IMR-90 (cell line): Measurements from ENCODE around the gene TRIP6. TPM values are rescaled to one million over a fixed set of nuclear protein-coding genes. Genes with fewer than 3 reads are reported as not detected.

Experiments used
- ATAC-seq: fragments of 200-7000 bp; cut with Tn5 transposase; 2 replicates; pipeline ENCODE4 v1.9.1; 2020; ENCODE audit warnings: low read depth, mild to moderate bottlenecking, moderate library complexity
- BruUV-seq: library from RNA; stranded (reverse); fragments of 400-500 nt; replicated peaks from 2 replicates; lab custom pipeline; 2021; lab: Mats Ljungman, UMichigan
- CTCF ChIA-PET: fragments of 300-600 bp; formaldehyde crosslinking; extraction: SDS; loops from one replicate; lab custom pipeline; 2021; ENCODE audit warnings: antibody characterized with exemption; lab: Yijun Ruan, JAX
- POLR2A ChIA-PET: fragments of 300-600 bp; sonication (Branson Sonifier 250); formaldehyde crosslinking; loops from one replicate; lab custom pipeline; 2022; ENCODE audit warnings: antibody characterized with exemption; ENCODE audit not compliant: unreplicated experiment; lab: Charles Lee
- DNase-seq: peaks from one replicate; pipeline ENCODE4 v3.0.0; 2013
- H2AFZ ChIP-seq: replicated peaks from 2 replicates; pipeline ENCODE3; 2013; ENCODE audit warnings: low read length, mild to moderate bottlenecking; ENCODE audit not compliant: poor library complexity
- H2AK5ac ChIP-seq: 2 replicates; pipeline ENCODE4 v1.6.1; 2013; ENCODE audit warnings: low read depth, low read length, inconsistent platforms
- H2AK9ac ChIP-seq: replicated peaks from 2 replicates; pipeline ENCODE3; 2013; ENCODE audit warnings: mild to moderate bottlenecking, low read depth, low read length, moderate library complexity; ENCODE audit not compliant: poor library complexity
- H2BK120ac ChIP-seq: 2 replicates; pipeline ENCODE4 v1.6.1; 2013; ENCODE audit warnings: low read depth, low read length, inconsistent platforms
- H2BK15ac ChIP-seq: 3 replicates; pipeline ENCODE4 v1.6.1; 2013; ENCODE audit warnings: low read depth, low read length, inconsistent platforms
- H2BK20ac ChIP-seq: 2 replicates; pipeline ENCODE4 v1.6.1; 2013; ENCODE audit warnings: low read depth, mild to moderate bottlenecking, inconsistent platforms, low read length, moderate library complexity
- H2BK5ac ChIP-seq: 2 replicates; pipeline ENCODE4 v1.6.1; 2013; ENCODE audit warnings: mild to moderate bottlenecking, low read depth, low read length, inconsistent platforms; ENCODE audit not compliant: poor library complexity, severe bottlenecking
- H3K14ac ChIP-seq: replicated peaks from 2 replicates; pipeline ENCODE4 v1.6.1; 2013; ENCODE audit warnings: low read depth, low read length, inconsistent platforms
- H3K18ac ChIP-seq: 2 replicates; pipeline ENCODE4 v1.6.1; 2013; ENCODE audit warnings: low read depth, low read length, control low read depth
- H3K23ac ChIP-seq: 2 replicates; pipeline ENCODE4 v1.6.1; 2013; ENCODE audit warnings: low read depth, low read length, inconsistent platforms
- H3K27ac ChIP-seq: 2 replicates; pipeline ENCODE4 v1.5.1; 2013; ENCODE audit warnings: mild to moderate bottlenecking, control low read depth, low read length; ENCODE audit not compliant: insufficient read depth
- H3K27me3 ChIP-seq: 2 replicates; pipeline ENCODE4 v1.6.1; 2013; ENCODE audit warnings: low read length; ENCODE audit not compliant: control insufficient read depth, insufficient read depth
- H3K36me3 ChIP-seq: 2 replicates; pipeline ENCODE4 v1.6.1; 2013; ENCODE audit warnings: low read length, mixed read lengths; ENCODE audit not compliant: control insufficient read depth, insufficient read depth
- H3K4ac ChIP-seq: 2 replicates; pipeline ENCODE4 v1.6.1; 2013; ENCODE audit warnings: low read depth, low read length, inconsistent platforms
- H3K4me1 ChIP-seq: 2 replicates; pipeline ENCODE4 v1.6.1; 2013; ENCODE audit warnings: low read length, mixed read lengths; ENCODE audit not compliant: control insufficient read depth, insufficient read depth
- H3K4me2 ChIP-seq: 2 replicates; pipeline ENCODE4 v1.6.1; 2013; ENCODE audit warnings: low read depth, mild to moderate bottlenecking, control low read depth, low read length, moderate library complexity
- H3K4me3 ChIP-seq: 2 replicates; pipeline ENCODE4 v1.5.1; 2013; ENCODE audit warnings: low read depth, mild to moderate bottlenecking, control low read depth, low read length, moderate library complexity; ENCODE audit not compliant: insufficient read depth
- H3K56ac ChIP-seq: 2 replicates; pipeline ENCODE4 v1.6.1; 2013; ENCODE audit warnings: low read length, inconsistent platforms; ENCODE audit not compliant: insufficient read depth; ENCODE audit errors: extremely low read depth
- H3K79me1 ChIP-seq, 2 experiments: 2 replicates each; pipeline ENCODE4 v1.6.1; 2013; ENCODE audit warnings: low read length in 2 of 2, inconsistent platforms in 1 of 2, low read depth in 1 of 2
- H3K9ac ChIP-seq: 2 replicates; pipeline ENCODE4 v1.6.1; 2013; ENCODE audit warnings: low read depth, low read length, control low read depth
- H3K9me1 ChIP-seq: 2 replicates; pipeline ENCODE4 v1.6.1; 2013; ENCODE audit warnings: low read length, inconsistent platforms; ENCODE audit not compliant: insufficient read depth
- H3K9me3 ChIP-seq: 2 replicates; pipeline ENCODE4 v1.6.1; 2013; ENCODE audit warnings: low read length; ENCODE audit not compliant: control insufficient read depth, insufficient read depth
- H4K20me1 ChIP-seq: 2 replicates; pipeline ENCODE4 v1.6.1; 2013; ENCODE audit warnings: low read length, inconsistent platforms; ENCODE audit not compliant: insufficient read depth
- H4K5ac ChIP-seq: 2 replicates; pipeline ENCODE4 v1.6.1; 2013; ENCODE audit warnings: mild to moderate bottlenecking, low read depth, low read length, control low read depth
- H4K8ac ChIP-seq, 2 experiments: 2 replicates each; pipeline ENCODE4 v1.6.1; 2013; ENCODE audit warnings: low read depth in 2 of 2, low read length in 2 of 2, control low read depth in 1 of 2, inconsistent platforms in 1 of 2
- H4K91ac ChIP-seq: 2 replicates; pipeline ENCODE4 v1.6.1; 2013; ENCODE audit warnings: low read depth, low read length, inconsistent platforms; ENCODE audit not compliant: insufficient read depth
- BHLHE40 ChIP-seq: fragments of 150-350 bp; IDR thresholded peaks from 2 replicates; pipeline ENCODE4 v1.6.1; 2016; ENCODE audit warnings: mild to moderate bottlenecking, low read depth, low read length
- CEBPB ChIP-seq: IDR thresholded peaks from 2 replicates; pipeline ENCODE4 v1.6.1; 2012; ENCODE audit warnings: low read depth, low read length, improper control_type of control experiment
- CHD1 ChIP-seq: IDR thresholded peaks from 2 replicates; pipeline ENCODE4 v1.6.1; 2012; ENCODE audit warnings: low read depth, low read length, improper control_type of control experiment
- FOS ChIP-seq: fragments of 150-350 bp; IDR thresholded peaks from 2 replicates; pipeline ENCODE4 v1.6.1; 2016; ENCODE audit warnings: low read depth, low read length
- MAFK ChIP-seq: IDR thresholded peaks from 2 replicates; pipeline ENCODE4 v1.6.1; 2012; ENCODE audit warnings: low read depth, low read length, improper control_type of control experiment
- MAZ ChIP-seq: IDR thresholded peaks from 2 replicates; pipeline ENCODE4 v1.6.1; 2012; ENCODE audit warnings: low read depth, mild to moderate bottlenecking, low read length, improper control_type of control experiment, moderate library complexity, borderline replicate concordance
- MXI1 ChIP-seq: IDR thresholded peaks from 2 replicates; pipeline ENCODE4 v1.6.1; 2012; ENCODE audit warnings: low read depth, mild to moderate bottlenecking, low read length, moderate library complexity, borderline replicate concordance
- RCOR1 ChIP-seq: IDR thresholded peaks from 2 replicates; pipeline ENCODE4 v1.6.1; 2012; ENCODE audit warnings: mild to moderate bottlenecking, low read length, improper control_type of control experiment; ENCODE audit not compliant: insufficient replicate concordance
- SMC3 ChIP-seq: fragments of 150-350 bp; IDR thresholded peaks from 2 replicates; pipeline ENCODE4 v1.6.1; 2016; ENCODE audit warnings: low read depth, mild to moderate bottlenecking, antibody characterized with exemption, low read length, moderate library complexity
- WGBS, 2 experiments: methylation state at CpG; one replicate each; pipeline versions ENCODE4 v1.1.5 to v1.1.7; 2013; ENCODE audit warnings: missing lambda C conversion rate in 2 of 2; ENCODE audit not compliant: insufficient read length in 1 of 2; ENCODE audit errors: extremely low coverage in 2 of 2; 5-methylcytosine and 5-hydroxymethylcytosine counted together
- dilution Hi-C: fragments of 300-500 bp; cut with HindIII; formaldehyde crosslinking; loops from one replicate; pipeline ENCODE4 v1.14.3; 2018; ENCODE audit warnings: low sequenced_read_pairs; ENCODE audit not compliant: unreplicated experiment
- in situ Hi-C: fragments of 300-500 bp; cut with MboI; formaldehyde crosslinking; loops from 3 replicates; pipeline ENCODE4 v1.14.3; 2019; ENCODE audit warnings: low sequenced_read_pairs, inconsistent platforms, mixed read lengths
- intact Hi-C: fragments of 100-400 bp; cut with micrococcal nuclease; formaldehyde crosslinking; loops from 2 replicates; pipeline ENCODE4 v1.10.0; 2022
- polyA plus RNA-seq, 3 experiments: library from polyadenylated mRNA; depleted of rRNA; stranded (reverse); fragments of >200 nt; gene quantifications; 2 replicates each; pipeline ENCODE4 v1.2.3, GENCODE V29; 2012; ENCODE audit warnings: low replicate concordance in 1 of 3
- total RNA-seq: library from RNA; depleted of rRNA; stranded (reverse); fragments of >200 nt; gene quantifications from 2 replicates; pipeline ENCODE4 v1.2.3, GENCODE V29; 2012
- TF ChIP-seq, protein P1 (sequence below): conservative IDR thresholded peaks from 2 replicates; pipeline ENCODE4 v1.5.1; 2012; ENCODE audit warnings: mild to moderate bottlenecking, low read depth, low read length, improper control_type of control experiment
- TF ChIP-seq, protein P2 (sequence below): fragments of 150-350 bp; IDR thresholded peaks from 2 replicates; pipeline ENCODE4 v1.6.1; 2016; ENCODE audit warnings: low read depth, mild to moderate bottlenecking, low read length, moderate library complexity, borderline replicate concordance

Gene TRIP6
- total and polyA plus RNA-seq, 2 of the 4 experiments (the other 2 are of a cell fraction): 36.4 to 72.3 TPM

GRCh38 chr7:100830396-100830795 lies 36.8 kb upstream of the TRIP6 start:
- Histone ChIP-seq H3K4me3 (no peak overlapping the region), H2AFZ (no peak overlapping the region), H4K20me1 (peaks cover 11% of the 10 kb centered on the region), H4K91ac (no peak overlapping the region), H3K79me1 (peaks cover 6 to 20% of the 10 kb centered on the region in 2 experiments; a peak in 3 of 4 replicates), H3K4me1 (peaks cover 4% of the 10 kb centered on the region; the same call in 1 of the 2 replicates), H2BK15ac (no peak overlapping the region), H3K4ac (no peak overlapping the region), H3K27me3 (no peaks in the 10 kb centered on the region), H3K36me3 (no peaks in the 10 kb centered on the region), H3K56ac (no peak overlapping the region), H2AK9ac (no peak overlapping the region), H2BK5ac (no peak overlapping the region), H3K18ac (no peak overlapping the region), H3K14ac (no peak overlapping the region), H2BK120ac (no peak overlapping the region), H2BK20ac (no peak overlapping the region), H4K8ac (no peak overlapping the region), H3K27ac (no peak overlapping the region), H3K9me3 (no peaks in the 10 kb centered on the region), H3K9ac (no peak overlapping the region), H3K23ac (no peak overlapping the region), H3K9me1 (no peaks in the 10 kb centered on the region), H4K5ac (no peak overlapping the region), H3K4me2 (no peak overlapping the region), H2AK5ac (no peak overlapping the region)
- dilution Hi-C loops: no loop called here
- POLR2A ChIA-PET: no interaction called here
- DNase-seq (no peak), ATAC-seq (no peak)
- CTCF ChIA-PET: no interaction called here
- in situ Hi-C loops: no loop called here
- BruUV-seq: no TSS peak
- WGBS, 2 experiments: no CpG with 5 or more reads among the region's 4 CpGs
- TF ChIP-seq MAFK (no peak), MXI1 (no peak), SMC3 (no peak), RCOR1 (no peak), CHD1 (no peak), FOS (no peak), MAZ (no peak), BHLHE40 (no peak), CEBPB (no peak)
- TF ChIP-seq, protein P1, sequence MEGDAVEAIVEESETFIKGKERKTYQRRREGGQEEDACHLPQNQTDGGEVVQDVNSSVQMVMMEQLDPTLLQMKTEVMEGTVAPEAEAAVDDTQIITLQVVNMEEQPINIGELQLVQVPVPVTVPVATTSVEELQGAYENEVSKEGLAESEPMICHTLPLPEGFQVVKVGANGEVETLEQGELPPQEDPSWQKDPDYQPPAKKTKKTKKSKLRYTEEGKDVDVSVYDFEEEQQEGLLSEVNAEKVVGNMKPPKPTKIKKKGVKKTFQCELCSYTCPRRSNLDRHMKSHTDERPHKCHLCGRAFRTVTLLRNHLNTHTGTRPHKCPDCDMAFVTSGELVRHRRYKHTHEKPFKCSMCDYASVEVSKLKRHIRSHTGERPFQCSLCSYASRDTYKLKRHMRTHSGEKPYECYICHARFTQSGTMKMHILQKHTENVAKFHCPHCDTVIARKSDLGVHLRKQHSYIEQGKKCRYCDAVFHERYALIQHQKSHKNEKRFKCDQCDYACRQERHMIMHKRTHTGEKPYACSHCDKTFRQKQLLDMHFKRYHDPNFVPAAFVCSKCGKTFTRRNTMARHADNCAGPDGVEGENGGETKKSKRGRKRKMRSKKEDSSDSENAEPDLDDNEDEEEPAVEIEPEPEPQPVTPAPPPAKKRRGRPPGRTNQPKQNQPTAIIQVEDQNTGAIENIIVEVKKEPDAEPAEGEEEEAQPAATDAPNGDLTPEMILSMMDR: no peak
- TF ChIP-seq, protein P2, sequence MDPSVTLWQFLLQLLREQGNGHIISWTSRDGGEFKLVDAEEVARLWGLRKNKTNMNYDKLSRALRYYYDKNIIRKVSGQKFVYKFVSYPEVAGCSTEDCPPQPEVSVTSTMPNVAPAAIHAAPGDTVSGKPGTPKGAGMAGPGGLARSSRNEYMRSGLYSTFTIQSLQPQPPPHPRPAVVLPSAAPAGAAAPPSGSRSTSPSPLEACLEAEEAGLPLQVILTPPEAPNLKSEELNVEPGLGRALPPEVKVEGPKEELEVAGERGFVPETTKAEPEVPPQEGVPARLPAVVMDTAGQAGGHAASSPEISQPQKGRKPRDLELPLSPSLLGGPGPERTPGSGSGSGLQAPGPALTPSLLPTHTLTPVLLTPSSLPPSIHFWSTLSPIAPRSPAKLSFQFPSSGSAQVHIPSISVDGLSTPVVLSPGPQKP: no peak
- intact Hi-C loops: loop anchor here (10.0 kb wide), 1 partner anchor 246 kb away; the partner anchor contains the start of genes FBXO24 and LRCH4
